Chondrocyte (in vitro differentiated cells): ENCODE measurements around the gene TBC1D5. TPM values are rescaled to one million over a fixed set of nuclear protein-coding genes. Genes with fewer than 3 reads are reported as not detected.

Experiments used
- DNase-seq: peaks from one replicate; pipeline ENCODE4 v3.0.0; 2021; ENCODE audit warnings: mixed read lengths, low spot score
- H3K27ac Mint-ChIP-seq: one replicate; pipeline ENCODE4 v1.8.0; 2021; ENCODE audit warnings: mild to moderate bottlenecking, moderate library complexity, mixed read lengths; ENCODE audit not compliant: unreplicated experiment
- H3K27me3 Mint-ChIP-seq: 2 replicates; pipeline ENCODE4 v1.8.0; 2021; ENCODE audit warnings: low read depth, mixed read lengths
- H3K36me3 Mint-ChIP-seq: 2 replicates; pipeline ENCODE4 v1.8.0; 2021; ENCODE audit warnings: low read depth, mixed read lengths
- H3K4me1 Mint-ChIP-seq: 2 replicates; pipeline ENCODE4 v1.8.0; 2021; ENCODE audit warnings: low read depth, mild to moderate bottlenecking, mixed read lengths
- H3K4me3 Mint-ChIP-seq: one replicate; pipeline ENCODE4 v1.8.0; 2021; ENCODE audit warnings: mild to moderate bottlenecking, moderate library complexity, mixed read lengths; ENCODE audit not compliant: unreplicated experiment
- H3K9me3 Mint-ChIP-seq: 2 replicates; pipeline ENCODE4 v1.8.0; 2021; ENCODE audit warnings: low read depth, mixed read lengths
- CTCF ChIP-seq: fragments of 200-600 bp; sonication (generic); IDR thresholded peaks from 2 replicates; pipeline ENCODE4 v1.5.0; 2021; ENCODE audit warnings: antibody characterized with exemption, mild to moderate bottlenecking, moderate library complexity
- total RNA-seq: library from RNA; stranded (reverse); gene quantifications from 3 replicates; pipeline ENCODE4 v1.2.1, GENCODE V29; 2021

The TBC1D5 gene
- total RNA-seq, 1 donor from 2014 or later = 44.6 TPM

GRCh38 chr3:17278006-17278405 is 464.4 kb downstream of the TBC1D5 start:
- Mint-ChIP-seq H3K9me3 (no peaks in the 10 kb centered on the region), H3K27me3 (no peaks in the 10 kb centered on the region), H3K4me3 (no peak overlapping the region), H3K27ac (no peak overlapping the region), H3K36me3 (no peaks in the 10 kb centered on the region), H3K4me1 (peaks cover 6% of the 10 kb centered on the region)
- no peak for DNase-seq
- TF ChIP-seq CTCF = no peak

- no peak for TF ChIP-seq CTCF
- Mint-ChIP-seq H3K36me3 (no peaks in the 10 kb centered on the region), H3K4me3 (no peak overlapping the region), H3K27ac (no peak overlapping the region), H3K4me1 (no peaks in the 10 kb centered on the region), H3K27me3 (no peaks in the 10 kb centered on the region), H3K9me3 (no peaks in the 10 kb centered on the region)
- DNase-seq = no peak
These were observed 475.6 kb downstream of the TBC1D5 start for GRCh38 chr3:17266846-17267245.

- DNase-seq = no peak
- Mint-ChIP-seq H3K4me1 (no peaks in the 10 kb centered on the region), H3K27ac (no peak overlapping the region), H3K9me3 (no peaks in the 10 kb centered on the region), H3K27me3 (no peaks in the 10 kb centered on the region), H3K36me3 (no peaks in the 10 kb centered on the region), H3K4me3 (no peak overlapping the region)
- TF ChIP-seq CTCF = no peak
These were observed 480.6 kb downstream of the TBC1D5 start for GRCh38 chr3:17261627-17262369.

- no peak for DNase-seq
- no peaks in the 10 kb centered on the region for H3K4me1 Mint-ChIP-seq
- no peak overlapping the region for H3K4me3 Mint-ChIP-seq
- no peaks in the 10 kb centered on the region for H3K36me3 Mint-ChIP-seq
- TF ChIP-seq CTCF = no peak
- no peaks in the 10 kb centered on the region for H3K27me3 Mint-ChIP-seq
- no peaks in the 10 kb centered on the region for H3K9me3 Mint-ChIP-seq
- no peak overlapping the region for H3K27ac Mint-ChIP-seq
These were observed 482.2 kb downstream of the TBC1D5 start for GRCh38 chr3:17260257-17260656.

GRCh38 chr3:17259685-17260084 is 482.7 kb downstream of the TBC1D5 start:
- no peaks in the 10 kb centered on the region for H3K9me3 Mint-ChIP-seq

More at GRCh38 chr3:17259685-17260084, 482.7 kb downstream of the TBC1D5 start:
- no peak overlapping the region for H3K4me3 Mint-ChIP-seq
- no peak for TF ChIP-seq CTCF
- H3K4me1 Mint-ChIP-seq = no peaks in the 10 kb centered on the region
- no peaks in the 10 kb centered on the region for H3K27me3 Mint-ChIP-seq
- H3K27ac Mint-ChIP-seq = no peak overlapping the region
- no peaks in the 10 kb centered on the region for H3K36me3 Mint-ChIP-seq
- DNase-seq = no peak
